Measurements from ENCODE around the gene PTPRU. TPM values are rescaled to one million over a fixed set of nuclear protein-coding genes. Genes with fewer than 3 reads are reported as not detected.

PTPRU gene
- total and polyA plus RNA-seq, 2 of the 8 experiments (the other 6 are each of a cell fraction or from before 2014, with no cell fraction given) = 33.8 to 41.8 TPM

DNA sequence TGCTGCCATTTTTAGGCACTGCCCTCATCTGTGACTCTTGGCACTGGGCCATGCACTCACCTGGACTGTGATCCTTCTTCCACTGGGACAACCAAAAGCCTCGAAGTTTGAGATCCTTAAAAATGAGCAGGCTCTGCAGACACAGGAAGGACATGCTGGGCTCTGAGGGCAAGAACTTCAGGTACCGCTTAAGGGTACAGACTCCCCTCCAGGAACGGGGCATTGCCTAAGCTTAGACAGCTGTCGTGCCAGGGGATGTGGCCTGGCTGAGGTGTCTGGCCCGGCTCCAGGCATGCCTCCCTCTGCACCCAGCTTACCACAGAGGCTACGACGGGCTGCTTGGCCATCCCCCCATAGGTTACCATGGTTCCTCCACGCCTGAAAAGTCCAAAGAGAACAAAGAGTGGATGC, 40.4 kb upstream of the PTPRU start:
- no peak overlapping the region for H3K18ac ChIP-seq (ENCODE audit: extremely low read depth, low read length)
- no peaks in the 10 kb centered on the region for H3K27me3 ChIP-seq (replicated peaks in 1 of 4; ENCODE audit: control insufficient read depth in 3 of 4, extremely low read depth in 1 of 4, insufficient read depth in 3 of 4, low read length in 3 of 4)
- H2BK15ac ChIP-seq (ENCODE audit: low read length) = no peak overlapping the region
- no peaks in the 10 kb centered on the region for H3K79me2 ChIP-seq (ENCODE audit: control insufficient read depth in 1 of 2, insufficient read depth in 2 of 2, low read length in 2 of 2)
- no peak overlapping the region; the same call in 1 of the 2 replicates for H4K8ac ChIP-seq (ENCODE audit: extremely low read depth, insufficient read depth, low read length)
- H3K4me3 ChIP-seq (ENCODE audit: extremely low read depth in 1 of 4, insufficient read depth in 2 of 4, low read depth in 3 of 4, low read length in 4 of 4) = no peak overlapping the region
- H3K4me2 ChIP-seq (ENCODE audit: insufficient read depth in 1 of 2, low read depth in 2 of 2, low read length in 2 of 2) = no peak overlapping the region
- no peak overlapping the region for H2BK20ac ChIP-seq (ENCODE audit: low read length)
- H3K9me3 ChIP-seq (ENCODE audit: insufficient read depth in 2 of 2, low read depth in 1 of 2, low read length in 1 of 2) = no peaks in the 10 kb centered on the region
- no peak overlapping the region for H2BK12ac ChIP-seq (ENCODE audit: low read depth, low read length)
- no peaks in the 10 kb centered on the region for H3K4me1 ChIP-seq (replicated peaks in 1 of 4; ENCODE audit: control insufficient read depth in 3 of 4, insufficient read depth in 4 of 4, low read length in 3 of 4)
- H2BK120ac ChIP-seq (replicated peaks; ENCODE audit: low read depth, low read length) = no peak overlapping the region
- H4K91ac ChIP-seq (replicated peaks; ENCODE audit: insufficient read length, low read length) = no peak overlapping the region
- ChIA-PET CTCF (ENCODE audit: partially characterized antibody) (interaction anchor here (0.6 to 2.7 kb wide), 7 partner anchors 10 to 300 kb away, joined by 3 to 29 read pairs (median 7); partner anchors contain the start of genes SRSF4 and TMEM200B), POLR2A (ENCODE audit: partially characterized antibody) (interaction anchor here (0.7 to 5.2 kb wide), 4 partner anchors 10 to 281 kb away, joined by 3 to 37 read pairs (median 16); partner anchors contain the start of genes EPB41 and SRSF4)
- no peak overlapping the region for H4K5ac ChIP-seq (ENCODE audit: insufficient read length, low read depth, low read length)
- peaks cover 2 to 15% (median 12%) of the 10 kb centered on the region in 4 experiments; a peak in 4 of 8 replicates for H3K36me3 ChIP-seq (ENCODE audit: control insufficient read depth in 2 of 4, insufficient read depth in 4 of 4, low read length in 3 of 4)
- H3K23me2 ChIP-seq (ENCODE audit: low read depth, low read length) = no peaks in the 10 kb centered on the region
- no peaks in the 10 kb centered on the region for H3K79me1 ChIP-seq (ENCODE audit: low read depth, low read length)
- H3K9ac ChIP-seq (replicated peaks in 1 of 4; ENCODE audit: extremely low read depth in 1 of 4, low read depth in 3 of 4, low read length in 3 of 4) = no peak overlapping the region
- H3K4ac ChIP-seq (replicated peaks; ENCODE audit: insufficient read length, low read depth, low read length) = no peak overlapping the region
- no peak overlapping the region for H3K14ac ChIP-seq (ENCODE audit: insufficient read length)
- no peak overlapping the region for H2AK5ac ChIP-seq (ENCODE audit: low read depth, low read length)
- no peak overlapping the region for H3K23ac ChIP-seq (ENCODE audit: insufficient read length)
- H3K27ac ChIP-seq (ENCODE audit: low read depth, low read length) = no peak overlapping the region
- H2BK5ac ChIP-seq (ENCODE audit: low read depth, low read length) = no peak overlapping the region
- DNase-seq (ENCODE audit: low read depth in 1 of 2, low spot score in 2 of 2) (no peak), FAIRE-seq (no peak)
- H3K56ac ChIP-seq (replicated peaks; ENCODE audit: insufficient read length, low read depth, low read length) = no peak overlapping the region
- 95% methylated on average over 8 of the region's 8 CpGs; no CpG with 5 or more reads in 1 of the 2 experiments for WGBS, 2 experiments (ENCODE audit: extremely low coverage in 1 of 2, insufficient coverage in 1 of 2, insufficient read length in 1 of 2, insufficient replicate concordance in 2 of 2, low coverage in 1 of 2, low lambda C conversion rate in 2 of 2, missing lambda C conversion rate in 1 of 2)
- no peak overlapping the region for H2AFZ ChIP-seq (ENCODE audit: low read length)
- H4K20me1 ChIP-seq (replicated peaks in 1 of 2; ENCODE audit: control insufficient read depth in 1 of 2, insufficient read depth in 2 of 2, low read length in 2 of 2) = no peaks in the 10 kb centered on the region
- TF ChIP-seq NANOG (IDR thresholded peaks at IDR 0.05; ENCODE audit: insufficient read depth, low read depth, low read length, poor library complexity, severe bottlenecking) = no peak
- TF ChIP-seq MAFK (IDR thresholded peaks at IDR 0.05; ENCODE audit: low read depth, low read length) = no peak
- no peak for TF ChIP-seq SP1 (IDR thresholded peaks at IDR 0.05; ENCODE audit: low read depth, low read length)
- no peak for TF ChIP-seq TAF7 (optimal IDR thresholded peaks at IDR 0.05; ENCODE audit: borderline replicate concordance, low read depth, low read length)
- TF ChIP-seq GTF2F1 (IDR thresholded peaks at IDR 0.05; ENCODE audit: borderline replicate concordance, low read depth, low read length) = no peak
- TF ChIP-seq, protein P1, sequence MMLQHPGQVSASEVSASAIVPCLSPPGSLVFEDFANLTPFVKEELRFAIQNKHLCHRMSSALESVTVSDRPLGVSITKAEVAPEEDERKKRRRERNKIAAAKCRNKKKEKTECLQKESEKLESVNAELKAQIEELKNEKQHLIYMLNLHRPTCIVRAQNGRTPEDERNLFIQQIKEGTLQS (IDR thresholded peaks at IDR 0.05; ENCODE audit: insufficient read depth, low read depth, low read length) = no peak

Data from H1 (cell line).